Testis (tissue), 5 donors: ENCODE results near the gene CDC25B. TPM values are rescaled to one million over a fixed set of nuclear protein-coding genes. Genes with fewer than 3 reads are reported as not detected.

Experiments
- DNase-seq: peaks from one replicate; pipeline ENCODE4 v3.0.0-alpha.2; 2019
- H3K27ac ChIP-seq, 2 donors: fragments of 200-600 bp; sonication (generic); one replicate each; pipeline ENCODE4 v1.5.1; 2019
- H3K27me3 ChIP-seq: fragments of 200-600 bp; sonication (generic); one replicate; pipeline ENCODE4 v1.5.1; 2019
- H3K36me3 ChIP-seq: fragments of 200-600 bp; sonication (generic); one replicate; pipeline ENCODE4 v1.5.1; 2017; ENCODE audit warnings: low read depth; ENCODE audit errors: missing control alignments
- H3K4me1 ChIP-seq: fragments of 200-600 bp; sonication (generic); one replicate; pipeline ENCODE4 v1.5.1; 2019
- H3K4me3 ChIP-seq, 2 donors: fragments of 200-600 bp; sonication (generic); one replicate each; pipeline ENCODE4 v1.5.1; 2017 to 2019
- H3K9me3 ChIP-seq: fragments of 200-600 bp; sonication (generic); one replicate; pipeline ENCODE4 v1.5.1; 2017
- CTCF ChIP-seq, 3 experiments: fragments of 450-650 bp in 2 of 3; fragments of 200-600 bp in 1 of 3; sonication (generic) in 1 of 3; IDR thresholded peaks; one replicate each; pipeline ENCODE4 v1.5.1; 2016 to 2019; ENCODE audit warnings: antibody characterized with exemption in 3 of 3, mild to moderate bottlenecking in 2 of 3, moderate library complexity in 1 of 3
- POLR2A ChIP-seq: fragments of 450-650 bp; IDR thresholded peaks from one replicate; pipeline ENCODE4 v1.6.1; 2017; ENCODE audit warnings: antibody characterized with exemption, mild to moderate bottlenecking, moderate library complexity
- WGBS, 2 donors: methylation state at CpG; one replicate each; pipeline ENCODE4 v1.1.5; 2018; 5-methylcytosine and 5-hydroxymethylcytosine counted together
- intact Hi-C: fragments of 100-400 bp; cut with DNase I; formaldehyde crosslinking; loops from one replicate; pipeline ENCODE4 v1.15.1; 2023; ENCODE audit warnings: low total_unique reads
- long read RNA-seq, 2 donors: transcript quantifications; one replicate each; lab custom pipeline, GENCODE V29; 2026
- polyA plus RNA-seq: library from polyadenylated mRNA; stranded (reverse); fragments of 350-450 nt; fragmentation: Illumina TruSeq; extraction: RNeasy Lipid Tissue Mini Kit (QIAGEN cat#74804); gene quantifications from one replicate; pipeline ENCODE4 v1.2.3, GENCODE V29; 2014; ENCODE audit warnings: low read depth, low replicate concordance; ENCODE audit not compliant: insufficient read depth
- total RNA-seq, 2 donors: library from RNA; depleted of rRNA; stranded (reverse); fragments of >200 nt; gene quantifications; one replicate each; pipeline ENCODE4 v1.2.3, GENCODE V29; 2016

CDC25B gene
- total RNA-seq: 10 to 100 TPM; 25.4 to 45.6 TPM
- 14.4 TPM for polyA plus RNA-seq
- long read RNA-seq, donor 1, transcript CDC25B-201 (16 exons, 3,597 nt): major isoform, 5 of 25 reads
- long read RNA-seq, donor 1, partial matches to known transcripts: 19 of 25 reads
- long read RNA-seq, donor 1, other reads (novel, unspliced or antisense): 0 of 25 reads
- long read RNA-seq, donor 2, partial matches to known transcripts: 0 of 1 reads
- long read RNA-seq, donor 2, other reads (novel, unspliced or antisense): 0 of 1 reads

- WGBS, 2 donors: 0 to 2% methylated on average over 19 to 57 of the region's 69 CpGs
- Histone ChIP-seq H3K4me1 (peaks cover 3% of the 10 kb centered on the region), H3K27me3 (no peaks in the 10 kb centered on the region), H3K4me3 (peak within 1 kb of the TSS; percentile 59 to 77), H3K36me3 (no peaks in the 10 kb centered on the region), H3K27ac (peak within 1 kb of the TSS; percentile 92 to 94), H3K9me3 (no peaks in the 10 kb centered on the region)
- DNase-seq: peak; percentile 95
- TF ChIP-seq CTCF (IDR thresholded peaks at IDR 0.05): peak; percentile 32 to 68 (median 67)
- TF ChIP-seq POLR2A: no peak
- intact Hi-C loops: no loop called here
Measured at GRCh38 chr20:3795511-3796468, at the start of gene CDC25B. Gene CDC25B (plus strand): TSS chr20:3796310. CDS start chr20:3796532, 222 bp downstream.

GRCh38 chr20:3747471-3747870 is 48.6 kb upstream of the CDC25B start:
- Histone ChIP-seq H3K27me3 (no peaks in the 10 kb centered on the region), H3K4me3 (no peak overlapping the region), H3K9me3 (no peaks in the 10 kb centered on the region), H3K36me3 (no peaks in the 10 kb centered on the region), H3K27ac (no peak overlapping the region), H3K4me1 (no peaks in the 10 kb centered on the region)
- WGBS, 2 donors: 50 to 73% methylated on average over 2 of the region's 2 CpGs
- intact Hi-C loops: no loop called here
- TF ChIP-seq CTCF (IDR thresholded peaks at IDR 0.05) (no peak), POLR2A (no peak)
- DNase-seq: no peak

- no peaks in the 10 kb centered on the region for H3K36me3 ChIP-seq
- H3K9me3 ChIP-seq: no peaks in the 10 kb centered on the region
- DNase-seq: no peak
- no peaks in the 10 kb centered on the region for H3K27me3 ChIP-seq
- WGBS, 2 donors: 80 to 90% methylated on average over 2 to 15 of the region's 16 CpGs
- intact Hi-C loops: no loop called here
- no peak overlapping the region for H3K27ac ChIP-seq
- no peaks in the 10 kb centered on the region for H3K4me1 ChIP-seq
- H3K4me3 ChIP-seq: no peak overlapping the region
- TF ChIP-seq POLR2A (no peak), CTCF (IDR thresholded peaks at IDR 0.05) (no peak)
Measured at GRCh38 chr20:3748073-3748472, 48.0 kb upstream of the CDC25B start.

- WGBS, 2 donors: 45 to 48% methylated on average over 17 to 24 of the region's 24 CpGs
- Histone ChIP-seq H3K27ac (no peak overlapping the region), H3K36me3 (no peaks in the 10 kb centered on the region), H3K4me1 (no peaks in the 10 kb centered on the region), H3K9me3 (no peaks in the 10 kb centered on the region), H3K4me3 (peak overlapping the region; percentile 9 to 37), H3K27me3 (no peaks in the 10 kb centered on the region)
- DNase-seq: no peak
- TF ChIP-seq CTCF (IDR thresholded peaks at IDR 0.05) (no peak), POLR2A (no peak)
- intact Hi-C loops: no loop called here
Measured at GRCh38 chr20:3749087-3749688, 46.9 kb upstream of the CDC25B start.
